ENCODE data around the gene FKBP4.

The FKBP4 gene

DNA sequence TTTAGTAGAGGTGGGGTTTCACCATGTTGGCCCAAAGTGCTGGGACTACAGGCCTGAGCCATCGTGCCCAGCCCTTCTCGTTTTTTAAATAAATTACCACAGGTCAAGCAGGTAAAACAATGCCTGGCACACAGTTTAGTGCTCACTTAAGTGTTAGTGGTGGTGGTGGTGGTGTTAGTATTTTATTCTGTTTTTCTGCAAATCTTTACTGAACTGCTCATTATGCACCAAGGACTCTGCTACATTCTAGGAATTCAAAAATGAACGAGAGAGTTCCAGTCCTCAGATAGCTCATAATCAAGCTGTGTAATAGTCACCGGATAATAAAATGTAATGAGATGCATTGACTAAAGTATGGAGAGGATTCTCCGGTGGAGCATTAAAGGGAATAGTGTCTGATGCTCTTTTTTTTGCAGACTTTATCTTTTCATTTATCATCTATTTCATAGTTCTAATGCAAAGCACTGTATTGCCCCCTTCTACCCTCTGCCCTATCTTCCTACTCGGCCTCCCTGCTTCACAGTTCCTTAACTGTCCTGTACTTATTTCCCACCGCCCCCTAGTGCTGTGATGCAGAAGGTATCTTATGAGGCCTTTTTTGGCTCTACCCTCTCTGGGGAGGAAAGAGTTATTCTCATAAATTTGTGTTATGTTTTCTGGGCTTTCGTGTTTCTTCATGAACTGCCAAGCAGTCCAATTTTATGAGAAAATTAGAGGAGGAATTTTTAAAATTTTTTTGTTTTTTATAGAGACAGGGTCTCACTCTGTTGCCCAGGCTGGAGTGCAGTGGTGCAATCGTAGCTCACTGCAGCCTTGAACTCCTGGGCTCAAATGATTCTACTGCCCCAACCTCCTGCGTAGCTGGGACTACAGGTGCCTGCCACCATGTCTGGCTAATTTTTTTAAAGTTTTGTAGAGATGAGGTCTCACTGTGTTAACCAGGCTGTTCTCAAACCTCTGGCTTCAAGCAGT is 18.7 kb downstream of the FKBP4 start:
- peak; percentile 87 for DNase-seq

DNA sequence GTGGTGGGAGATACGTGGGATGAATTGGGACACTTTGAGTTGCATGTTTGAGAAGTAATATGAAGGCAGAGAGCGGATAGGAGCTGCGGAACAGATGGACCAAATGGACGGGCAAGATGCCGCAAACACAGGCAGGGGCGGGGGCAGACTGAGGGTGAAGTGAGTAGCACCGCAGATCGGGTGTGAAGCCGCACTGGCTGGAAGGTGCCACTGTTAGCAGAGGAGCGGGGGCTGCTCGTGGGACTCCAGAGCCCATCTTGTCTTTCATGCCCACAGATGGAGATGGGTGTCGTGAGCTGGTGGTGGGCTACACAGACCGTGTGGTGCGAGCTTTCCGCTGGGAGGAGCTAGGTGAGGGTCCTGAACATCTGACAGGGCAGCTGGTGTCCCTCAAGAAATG is 25.0 kb downstream of the FKBP4 start:
- no peak for DNase-seq

DNA sequence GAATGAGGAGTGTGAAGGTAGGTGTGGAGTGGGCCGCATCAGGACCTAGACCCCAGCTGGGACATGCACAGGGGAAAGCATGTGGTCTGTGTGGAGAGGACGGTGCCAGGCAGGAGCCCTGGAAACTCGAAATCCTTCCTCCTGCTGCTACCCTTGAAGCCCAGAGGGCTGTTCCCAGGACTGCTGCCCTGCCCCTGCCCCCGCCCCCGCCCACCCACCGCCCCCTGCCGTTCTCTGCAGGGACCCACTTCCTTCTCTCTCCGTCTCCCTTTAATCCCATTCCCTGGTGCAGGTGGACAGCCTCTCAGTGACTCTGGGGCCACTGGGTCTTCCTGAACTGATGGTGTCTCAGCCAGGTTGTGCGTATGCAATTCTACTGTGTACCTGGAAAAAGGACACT is 25.7 kb downstream of the FKBP4 start:
- no peak for DNase-seq

DNA sequence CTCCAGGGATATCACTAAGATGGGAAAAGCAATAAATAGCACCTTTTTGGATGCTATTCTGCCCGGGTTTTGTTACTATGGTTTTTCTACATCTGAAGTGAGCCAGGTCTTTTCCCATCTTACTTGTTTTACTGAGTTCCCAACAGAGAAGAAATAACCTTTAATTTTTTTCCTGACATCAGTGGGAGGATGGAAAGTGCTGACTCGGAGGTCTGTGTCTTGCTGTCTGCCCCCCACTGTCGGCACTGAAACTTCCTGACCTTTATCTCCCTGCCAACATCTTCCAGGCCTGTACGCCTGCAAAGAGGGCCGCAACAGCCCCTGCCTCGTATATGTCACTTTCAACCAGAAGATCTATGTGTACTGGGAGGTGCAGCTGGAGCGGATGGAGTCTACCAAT is 28.7 kb downstream of the FKBP4 start:
- no peak for DNase-seq

DNA sequence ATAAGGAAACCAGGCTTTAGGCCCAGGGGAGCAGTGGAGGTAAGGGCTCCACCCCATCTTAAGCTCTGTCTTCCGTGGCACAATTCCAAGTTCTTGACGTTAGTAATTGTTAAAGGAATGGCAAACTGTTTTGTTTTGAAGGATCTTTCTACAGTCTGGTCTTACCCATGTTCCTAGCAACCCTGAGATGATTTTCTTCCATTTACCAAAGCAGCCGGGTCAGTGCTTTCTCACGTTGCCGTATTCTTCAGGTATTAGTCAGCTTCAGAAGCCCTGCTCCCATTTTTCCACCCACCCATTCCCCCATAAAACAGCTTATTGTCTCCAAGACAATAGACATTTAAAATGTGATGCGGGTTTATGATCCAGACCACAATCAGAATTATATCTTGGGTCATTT is 29.8 kb downstream of the FKBP4 start:
- no peak for DNase-seq

DNA sequence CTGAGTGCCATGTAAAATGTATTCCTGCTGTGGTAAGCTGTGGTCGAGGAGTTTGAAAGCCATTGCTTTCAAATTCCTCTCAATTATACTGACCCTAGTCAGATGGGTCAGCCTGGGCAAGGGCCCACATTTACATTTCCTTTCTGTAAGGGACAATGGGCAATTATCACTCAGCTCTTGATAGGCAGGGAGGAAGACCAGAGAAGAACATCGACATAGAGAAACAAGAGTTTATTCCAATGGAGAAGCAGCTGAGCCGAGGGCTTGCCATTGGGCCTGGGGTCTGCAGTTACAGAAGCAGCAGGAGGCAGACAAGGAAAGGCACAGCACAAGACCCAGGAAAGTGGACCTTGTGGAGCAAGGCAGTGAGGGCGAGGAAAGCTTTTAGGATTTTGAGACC is 30.4 kb downstream of the FKBP4 start:
- no peak for DNase-seq

DNA sequence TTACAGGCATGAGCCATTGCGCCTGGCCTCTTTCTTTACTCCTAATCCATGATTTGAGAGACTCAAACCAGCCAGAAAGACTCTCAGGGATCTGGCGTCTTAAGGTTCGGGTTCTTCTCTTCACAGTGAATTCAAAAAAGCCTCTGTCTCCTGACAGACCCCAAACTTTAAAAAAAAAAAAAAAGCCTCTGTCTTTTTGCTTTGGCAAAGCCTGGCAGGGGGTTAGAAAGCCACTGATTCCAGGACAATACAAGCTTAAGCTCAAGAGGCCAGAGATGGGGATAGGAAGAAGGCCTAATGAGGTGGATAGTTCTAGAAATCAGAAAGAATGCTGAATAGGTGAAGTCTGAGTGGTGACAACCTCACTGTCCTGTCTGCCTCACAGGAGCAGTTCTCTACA is 31.3 kb downstream of the FKBP4 start:
- DNase-seq, result no peak

DNA sequence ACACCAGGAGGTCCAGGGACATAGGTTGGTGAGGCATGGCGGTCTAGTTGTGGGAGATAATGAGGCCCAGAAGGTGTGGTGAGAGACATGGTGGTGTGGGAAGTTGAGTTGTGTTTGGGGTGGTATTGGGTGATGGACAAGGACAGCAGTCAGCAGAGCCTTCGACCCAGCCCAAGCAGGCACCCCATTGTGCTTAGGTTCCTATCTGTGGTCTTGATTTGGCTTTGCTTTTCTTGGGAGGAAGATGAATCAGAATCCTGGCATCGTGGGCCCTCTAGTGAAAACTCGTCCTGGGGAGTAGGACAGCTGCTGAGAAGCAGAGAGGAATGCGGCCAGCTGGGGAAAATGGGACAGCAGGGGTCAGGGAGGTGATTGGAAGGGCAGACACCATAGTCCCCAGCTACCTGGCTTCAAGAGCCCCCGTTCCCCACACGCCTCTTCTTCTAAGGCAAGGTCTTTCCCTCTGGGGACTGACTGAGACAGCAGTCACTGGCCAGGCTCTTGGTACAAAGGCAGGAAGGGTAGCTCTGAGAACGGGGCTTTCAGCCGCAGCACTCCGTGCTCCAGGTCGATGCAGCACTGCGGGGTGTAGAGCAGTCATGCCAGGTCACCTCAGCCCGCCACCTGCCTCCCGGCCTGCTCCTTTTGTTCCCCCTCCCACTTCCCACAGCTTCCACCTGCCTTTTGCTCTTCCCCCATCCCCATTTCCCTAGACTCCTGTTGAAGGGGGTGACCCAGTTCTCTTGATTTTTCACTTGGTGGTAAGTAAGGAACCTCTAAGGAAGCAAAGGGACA is 32.1 kb downstream of the FKBP4 start:
- DNase-seq, result no peak

DNA sequence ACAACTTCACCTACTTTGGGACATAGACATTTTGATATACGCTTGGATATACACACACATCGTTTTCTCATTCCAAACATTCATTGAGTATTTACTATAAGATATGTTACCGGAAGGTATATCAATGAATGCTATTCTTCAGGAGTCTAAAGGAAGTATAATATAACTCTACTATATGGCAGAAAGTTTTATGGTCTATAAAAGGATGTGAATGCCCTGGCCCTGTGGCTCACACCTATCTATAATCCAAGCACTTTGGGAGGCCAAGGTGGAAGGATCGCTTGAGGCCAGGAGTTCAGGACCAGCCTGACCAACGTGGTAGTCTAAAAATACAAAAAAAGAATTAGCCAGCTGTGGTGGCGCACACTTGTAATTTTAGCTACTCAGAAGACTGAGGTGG is 34.5 kb downstream of the FKBP4 start:
- DNase-seq, result no peak

DNA sequence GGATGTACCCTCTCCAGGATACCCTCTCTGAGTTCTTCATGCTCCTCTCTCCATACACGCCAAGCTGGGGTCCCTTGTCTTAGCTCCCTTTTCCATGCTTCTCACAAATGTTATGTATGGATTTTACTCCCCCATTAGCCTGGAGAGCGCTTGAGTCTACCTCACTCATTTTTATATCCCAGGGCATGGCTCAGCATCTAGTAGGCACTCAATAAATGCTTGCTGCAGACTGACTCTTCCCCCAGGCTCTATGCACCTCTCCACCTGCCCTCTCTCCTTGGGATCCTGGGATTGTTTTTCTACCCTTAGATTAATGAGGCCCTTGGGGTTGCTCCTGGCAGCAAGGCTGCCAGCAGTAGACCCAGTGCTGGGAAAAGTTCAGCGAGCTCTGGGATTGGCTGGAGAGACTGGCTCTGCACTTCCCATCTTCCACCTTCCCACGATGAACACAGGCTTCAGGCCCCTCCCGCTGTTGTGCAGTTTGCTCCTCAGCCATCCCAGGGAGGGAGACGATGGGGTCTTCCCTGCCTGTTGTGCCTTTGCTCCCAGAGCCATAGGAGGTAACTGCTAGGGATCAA is 37.9 kb downstream of the FKBP4 start:
- DNase-seq, result peak; percentile 50

DNA sequence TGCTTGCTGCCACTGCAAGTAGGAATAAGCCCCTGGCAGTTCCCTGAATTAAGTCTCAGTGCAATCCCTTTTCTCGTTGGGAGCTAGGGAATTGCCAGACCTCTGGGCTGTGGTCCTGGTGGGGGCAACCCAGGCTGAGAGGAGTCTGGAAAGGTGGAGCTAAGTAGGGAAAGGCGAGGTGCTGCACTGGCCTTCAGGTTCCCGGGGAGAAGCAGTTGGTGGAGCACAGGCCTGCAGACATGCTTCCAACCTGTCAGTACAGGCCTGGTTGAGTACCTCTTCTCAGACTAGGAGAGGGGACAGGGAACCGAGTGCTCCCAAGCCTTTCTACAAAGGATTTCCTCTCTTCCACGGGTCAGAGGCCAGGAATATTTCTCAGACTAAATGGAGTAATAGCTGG is 38.6 kb downstream of the FKBP4 start:
- no peak for DNase-seq

DNA sequence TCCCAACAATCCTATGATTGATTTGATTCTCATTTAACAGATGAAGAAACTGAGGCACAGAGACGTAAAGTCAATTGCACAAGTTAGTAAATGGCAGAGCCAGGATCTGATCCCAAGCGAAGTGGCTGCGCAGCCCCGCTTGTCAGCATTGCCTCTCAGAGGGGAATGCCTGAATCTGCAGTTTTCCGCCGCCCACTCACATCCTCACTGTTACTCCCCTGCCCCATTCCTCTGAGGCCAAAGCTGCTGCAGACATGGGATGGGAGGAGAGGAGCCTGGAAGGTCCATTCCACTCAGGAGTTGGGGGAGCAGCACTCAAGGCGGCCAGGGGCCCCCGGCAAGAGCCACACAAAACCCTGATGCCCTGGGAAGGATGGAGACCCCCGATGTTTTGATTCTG is 39.0 kb downstream of the FKBP4 start:
- no peak for DNase-seq

DNA sequence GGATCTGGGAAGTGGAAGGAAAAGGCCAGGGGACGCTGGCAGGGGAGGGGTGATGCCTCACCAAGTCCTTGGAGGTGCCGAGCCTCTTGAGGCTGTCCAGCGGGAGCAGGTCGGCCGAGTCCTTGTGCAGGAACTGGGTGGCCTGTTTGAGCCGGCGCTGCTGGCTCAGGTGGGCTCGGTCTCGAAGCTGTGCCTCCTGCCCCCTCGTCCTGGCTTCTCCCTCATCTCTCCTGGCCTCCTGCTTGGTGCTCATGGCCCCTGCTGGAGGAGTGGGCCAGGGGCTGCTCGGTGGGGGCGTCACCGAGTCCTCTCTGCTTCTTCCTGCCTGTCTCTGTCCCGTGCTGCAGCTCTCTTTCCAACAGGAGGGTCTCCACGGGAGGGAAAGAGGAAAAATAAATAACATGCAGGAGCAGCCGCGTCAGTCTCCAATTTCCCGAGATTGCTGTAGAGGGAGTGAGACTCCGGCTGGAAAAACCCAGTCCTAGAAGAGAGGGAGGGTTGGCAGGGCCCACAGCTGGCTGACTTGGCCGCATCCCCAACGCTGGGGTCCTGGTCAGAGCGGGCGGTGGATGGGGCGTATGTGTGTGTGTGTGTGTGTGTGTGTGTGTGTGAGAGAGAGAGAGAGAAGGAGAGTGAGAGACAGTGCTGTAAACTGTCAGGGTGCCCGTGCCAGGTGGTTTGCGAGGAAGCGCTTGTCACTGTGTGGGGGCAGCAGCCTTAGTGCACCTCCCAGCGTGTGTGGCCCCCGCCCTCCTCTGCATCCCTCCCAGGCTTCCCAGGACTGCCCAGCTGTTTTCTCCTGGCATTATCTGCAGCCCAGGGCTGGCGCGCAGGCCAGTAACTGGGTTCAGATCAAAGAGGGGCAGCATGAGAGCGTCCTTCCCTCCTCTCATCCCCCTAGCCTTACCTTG is 40.1 kb downstream of the FKBP4 start, which contains the start of gene NRIP2:
NRIP2 (minus strand) TSS at position 455 of the 911 bp plus-strand sequence; CDS start at position 403, 52 bp downstream.
- peak; percentile 87 for DNase-seq

DNA sequence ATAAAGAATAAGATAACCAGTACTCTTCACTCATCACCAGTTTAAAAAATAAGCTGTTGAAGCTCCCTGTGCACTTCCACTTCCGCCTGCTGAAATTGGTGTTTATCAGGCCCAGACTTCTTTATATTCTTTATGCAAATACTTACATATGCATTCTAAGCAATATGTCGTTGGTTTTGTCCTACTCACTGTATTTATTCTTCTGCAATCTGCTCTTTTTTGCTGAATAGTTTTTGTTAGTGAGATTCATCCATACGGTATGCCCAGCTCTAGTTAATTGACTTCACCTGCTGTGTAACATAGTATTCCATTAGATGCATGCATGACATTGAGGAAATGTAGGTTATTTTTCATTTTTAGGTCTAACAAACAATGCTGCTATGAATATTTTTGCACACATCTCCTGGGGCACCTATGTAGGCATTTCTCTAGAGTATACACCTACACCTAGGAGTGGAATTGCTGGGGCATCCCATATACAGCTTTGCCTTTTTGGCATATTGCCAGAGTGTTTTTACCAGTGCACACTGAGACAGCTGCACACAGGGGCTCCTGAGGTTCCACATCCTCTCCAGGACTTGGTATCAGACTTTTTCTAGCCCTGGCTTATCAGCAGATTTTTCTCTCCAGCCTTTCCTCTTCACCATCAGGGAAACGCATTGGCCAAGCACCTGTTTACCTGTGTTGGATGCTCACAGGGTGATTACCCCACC is 41.1 kb downstream of the FKBP4 start:
- peak; percentile 50 for DNase-seq

DNA sequence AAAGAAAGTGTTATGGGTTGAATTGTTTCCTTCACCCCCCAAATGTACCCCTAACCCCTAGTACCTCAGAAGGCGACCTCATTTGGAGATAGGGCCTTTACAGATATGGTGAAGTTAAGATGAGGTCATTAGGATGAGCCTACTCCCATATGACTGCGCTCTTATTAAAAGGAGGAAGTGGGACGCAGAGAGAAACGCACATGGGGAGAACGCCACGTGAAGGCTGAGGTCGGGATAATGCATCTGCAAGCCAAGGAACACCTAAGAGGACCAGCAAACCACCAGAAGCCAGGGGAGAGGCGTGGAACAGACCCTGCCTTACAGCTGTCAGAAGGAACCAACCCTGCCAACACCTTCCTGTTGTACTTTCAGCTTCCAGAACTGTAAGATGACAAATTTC is 41.8 kb downstream of the FKBP4 start:
- no peak for DNase-seq

DNA sequence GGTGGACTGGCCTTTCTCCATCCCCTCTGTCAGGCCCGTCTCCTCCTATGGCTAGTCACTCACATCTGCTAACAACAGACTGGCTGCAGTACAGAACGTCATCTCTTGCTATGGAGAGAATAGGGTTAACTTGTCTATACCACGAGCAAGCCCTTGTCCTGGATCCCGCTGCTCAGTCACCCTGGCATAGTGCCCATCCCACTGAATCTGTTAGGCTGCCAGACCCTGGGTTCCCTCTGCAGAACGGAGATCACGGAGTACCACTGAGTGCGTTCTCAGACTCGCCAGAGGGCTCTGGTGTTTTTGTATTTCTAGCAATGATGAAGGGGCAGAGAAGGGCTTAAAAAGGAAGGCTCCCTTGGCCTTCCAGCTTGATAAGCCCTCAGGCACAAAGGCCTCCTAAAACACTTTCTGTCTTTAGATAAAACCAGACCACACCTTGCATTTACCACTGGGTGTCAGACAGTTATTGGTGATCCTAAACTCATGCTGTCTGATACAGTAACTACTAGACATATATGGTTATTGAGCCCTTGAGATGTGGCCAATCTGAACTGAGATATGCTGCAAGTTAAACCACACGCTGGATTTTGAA is 46.4 kb downstream of the FKBP4 start:
- DNase-seq, result peak; percentile 42

DNA sequence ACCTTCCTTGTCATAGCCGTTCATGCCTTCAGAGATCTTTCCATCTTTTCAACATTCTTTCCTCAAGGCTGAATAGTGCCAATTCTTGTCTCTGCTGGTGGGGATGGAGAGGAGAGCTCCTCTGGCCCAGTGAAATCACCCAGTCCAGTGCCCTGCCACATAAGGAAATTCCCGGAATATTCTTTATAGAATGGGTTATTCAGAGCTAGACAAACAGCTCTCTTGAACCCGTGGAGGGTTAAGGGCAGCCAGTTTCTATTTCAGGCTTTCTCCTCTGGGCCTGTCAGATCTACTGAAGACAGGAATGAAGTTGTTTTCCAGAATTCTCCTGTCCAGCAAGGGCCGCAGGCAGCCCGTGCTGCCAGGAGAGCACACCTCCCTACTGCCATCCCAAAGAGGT is 48.2 kb downstream of the FKBP4 start:
- no peak for DNase-seq

DNA sequence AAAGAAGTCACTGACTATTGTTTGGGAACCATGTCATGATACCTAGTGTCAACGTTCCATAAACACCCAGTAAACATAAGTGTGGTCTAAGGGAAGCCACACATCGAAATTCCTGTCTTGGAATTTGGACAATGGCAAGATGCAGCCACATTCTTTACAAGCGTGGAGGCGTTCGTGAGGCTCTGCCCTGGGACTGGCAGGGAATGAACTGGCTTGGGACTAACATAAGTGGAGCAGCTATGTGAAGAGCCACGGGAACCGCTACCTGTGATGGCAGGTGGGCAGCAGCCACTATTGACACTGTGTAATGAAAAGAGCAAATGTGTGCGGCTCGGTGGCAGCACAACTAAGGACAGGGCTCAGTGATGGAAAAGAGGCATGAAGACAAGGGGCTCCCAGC is 50.0 kb downstream of the FKBP4 start:
- DNase-seq, result no peak

DNA sequence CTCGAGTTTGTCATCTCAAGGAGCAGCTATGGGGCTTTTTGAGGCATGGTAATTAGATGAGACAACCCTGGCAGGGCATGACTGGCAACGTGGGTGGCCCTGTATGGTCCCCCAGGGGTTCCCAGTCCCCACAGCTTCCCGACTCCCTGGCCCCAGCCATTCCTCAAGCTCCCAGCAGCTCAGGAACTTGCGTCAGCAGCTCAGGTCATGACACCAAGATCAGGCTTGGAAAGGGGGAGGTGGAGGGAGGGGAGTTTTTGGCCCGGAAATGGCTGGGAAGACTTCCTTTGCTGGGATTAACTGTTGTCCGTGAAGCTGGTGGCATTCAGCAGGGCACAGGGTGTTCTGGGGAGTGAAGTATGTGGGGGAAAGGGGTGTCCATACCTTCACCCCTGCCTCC is 50.5 kb downstream of the FKBP4 start:
- DNase-seq, result no peak

DNA sequence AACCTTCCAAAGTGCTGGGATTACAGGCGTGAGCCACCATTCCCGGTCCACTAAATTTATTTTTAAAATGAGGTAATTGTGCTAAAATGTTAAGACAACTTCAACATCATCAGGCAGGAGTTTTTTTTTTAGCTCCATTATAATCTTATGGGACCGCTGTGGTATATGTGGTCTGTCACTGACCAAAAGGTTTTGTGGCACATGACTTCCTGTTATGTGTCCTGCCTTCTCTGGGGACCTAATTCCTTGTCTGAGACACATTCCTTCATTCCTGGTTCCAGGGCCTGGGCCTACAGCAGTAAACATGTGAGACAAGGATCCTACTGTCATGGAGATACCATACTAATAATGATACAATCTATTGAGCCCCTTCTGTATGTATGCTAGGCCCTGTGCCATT is 57.2 kb downstream of the FKBP4 start:
- DNase-seq, result no peak

DNA sequence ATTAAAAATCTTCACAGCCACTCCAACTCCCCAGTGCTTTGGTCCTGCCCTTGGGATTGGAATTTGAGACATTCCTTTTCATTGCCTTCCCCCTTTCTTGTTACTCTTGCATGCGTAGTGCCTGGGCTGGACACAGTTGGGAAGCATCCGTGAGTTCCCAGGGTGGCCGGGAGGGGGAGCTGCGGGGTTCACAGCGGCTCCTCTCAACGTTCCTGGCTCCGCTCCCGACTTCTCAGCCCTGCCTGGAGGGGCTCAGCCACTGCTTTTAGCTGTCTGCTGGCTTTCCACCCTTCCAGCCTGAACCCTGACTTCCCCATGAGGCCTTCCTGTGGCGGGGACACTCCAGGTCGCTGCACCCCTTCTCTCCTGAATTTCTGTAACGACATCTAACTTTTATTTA is 58.9 kb downstream of the FKBP4 start:
- peak; percentile 83 for DNase-seq
